Neuronal stem cell (in vitro differentiated cells): ENCODE results near the gene RBMS3.
"Not testable (repeated sequence)": the region's sequence is repeated elsewhere in the genome, so short reads cannot be mapped to it uniquely, and the experiment has no call there.

Source experiments
- DNase-seq: peaks from one replicate; pipeline ENCODE4 v3.0.0-alpha.2; 2013; ENCODE audit warnings: low spot score
- H2AFZ ChIP-seq: one replicate; pipeline ENCODE4 v1.6.1; 2013; ENCODE audit warnings: mild to moderate bottlenecking, low read length, inconsistent platforms
- H2AK5ac ChIP-seq: 2 replicates; pipeline ENCODE4 v1.6.1; 2013; ENCODE audit warnings: low read depth, mild to moderate bottlenecking, inconsistent platforms, low read length, moderate library complexity, mixed read lengths
- H2BK120ac ChIP-seq: 2 replicates; pipeline ENCODE4 v1.6.1; 2013; ENCODE audit warnings: low read depth, mild to moderate bottlenecking, inconsistent platforms, low read length, moderate library complexity, mixed read lengths
- H2BK12ac ChIP-seq: one replicate; pipeline ENCODE4 v1.6.1; 2013; ENCODE audit warnings: low read length, inconsistent platforms
- H2BK15ac ChIP-seq: 2 replicates; pipeline ENCODE4 v1.6.1; 2013; ENCODE audit warnings: mild to moderate bottlenecking, low read length, inconsistent platforms, mixed read lengths
- H2BK5ac ChIP-seq: one replicate; pipeline ENCODE4 v1.6.1; 2013; ENCODE audit warnings: inconsistent platforms, mild to moderate bottlenecking, low read length, moderate library complexity
- H3K14ac ChIP-seq: one replicate; pipeline ENCODE4 v1.6.1; 2013; ENCODE audit warnings: low read length, inconsistent platforms
- H3K18ac ChIP-seq: 2 replicates; pipeline ENCODE4 v1.6.1; 2013; ENCODE audit warnings: low read length, inconsistent platforms
- H3K23ac ChIP-seq: 2 replicates; pipeline ENCODE4 v1.6.1; 2013; ENCODE audit warnings: low read depth, mild to moderate bottlenecking, mixed read lengths, low read length, inconsistent platforms; ENCODE audit not compliant: poor library complexity
- H3K27ac ChIP-seq: replicated peaks from 3 replicates; pipeline ENCODE4 v1.5.1; 2013; ENCODE audit warnings: low read length, inconsistent platforms
- H3K27me3 ChIP-seq, 3 experiments: 2 replicates each; pipeline ENCODE4 v1.6.1; 2013; ENCODE audit warnings: low read length in 3 of 3, mild to moderate bottlenecking in 2 of 3, inconsistent platforms in 1 of 3, low read depth in 1 of 3, mixed read lengths in 1 of 3, moderate library complexity in 1 of 3; ENCODE audit not compliant: control insufficient read depth in 3 of 3, insufficient read depth in 3 of 3
- H3K36me3 ChIP-seq, 2 donors: replicated peaks in 1 of 2; 2 replicates each; pipeline ENCODE4 v1.6.1; 2013; ENCODE audit warnings: low read length in 2 of 2; ENCODE audit not compliant: control insufficient read depth in 2 of 2, insufficient read depth in 2 of 2
- H3K4ac ChIP-seq: 2 replicates; pipeline ENCODE4 v1.6.1; 2013; ENCODE audit warnings: inconsistent platforms, mild to moderate bottlenecking, low read length, moderate library complexity
- H3K4me1 ChIP-seq, 2 donors: 1 replicate in 1 of 2; 2 replicates in 1 of 2; pipeline ENCODE4 v1.6.1; 2013; ENCODE audit warnings: low read length in 2 of 2, low read depth in 1 of 2; ENCODE audit not compliant: control insufficient read depth in 2 of 2, insufficient read depth in 1 of 2
- H3K4me2 ChIP-seq: one replicate; pipeline ENCODE4 v1.6.1; 2013; ENCODE audit warnings: mild to moderate bottlenecking, low read length, inconsistent platforms; ENCODE audit not compliant: insufficient read depth, poor library complexity, severe bottlenecking
- H3K4me3 ChIP-seq, 2 donors: 2 replicates each; pipeline ENCODE4 v1.5.1; 2013; ENCODE audit warnings: low read length in 2 of 2, mild to moderate bottlenecking in 2 of 2, inconsistent platforms in 1 of 2, moderate library complexity in 1 of 2
- H3K79me1 ChIP-seq: one replicate; pipeline ENCODE4 v1.6.1; 2013; ENCODE audit warnings: low read depth, mild to moderate bottlenecking, inconsistent platforms, low read length, moderate library complexity
- H3K9ac ChIP-seq: one replicate; pipeline ENCODE4 v1.6.1; 2013; ENCODE audit warnings: mild to moderate bottlenecking, low read depth, low read length, inconsistent platforms; ENCODE audit not compliant: poor library complexity
- H3K9me3 ChIP-seq, 2 donors: replicated peaks in 1 of 2; 2 replicates each; pipeline versions ENCODE3 to v1.6.1; 2013; ENCODE audit warnings: low read length in 2 of 2, mild to moderate bottlenecking in 2 of 2, inconsistent platforms in 1 of 2, low read depth in 1 of 2, mixed read lengths in 1 of 2, moderate library complexity in 1 of 2; ENCODE audit not compliant: control insufficient read depth in 2 of 2, insufficient read depth in 1 of 2
- H4K8ac ChIP-seq: one replicate; pipeline ENCODE4 v1.6.1; 2013; ENCODE audit warnings: low read depth, mild to moderate bottlenecking, inconsistent platforms, low read length, moderate library complexity
- H4K91ac ChIP-seq: one replicate; pipeline ENCODE4 v1.6.1; 2013; ENCODE audit warnings: low read length, low read depth, mild to moderate bottlenecking, inconsistent platforms; ENCODE audit not compliant: poor library complexity
- WGBS, 2 donors: extraction: QIAGEN DNeasy Blood & Tissue Kit; methylation state at CpG; one replicate each; pipeline ENCODE4 v1.1.7; 2013; ENCODE audit warnings: missing lambda C conversion rate in 2 of 2, mixed read lengths in 1 of 2; ENCODE audit not compliant: insufficient read length in 2 of 2, insufficient replicate concordance in 1 of 2; ENCODE audit errors: extremely low coverage in 2 of 2; 5-methylcytosine and 5-hydroxymethylcytosine counted together

RBMS3 gene

GRCh38 chr3:29808324-29808723 is 527.5 kb downstream of the RBMS3 start:
- DNase-seq, H3K27me3 ChIP-seq, H2AK5ac ChIP-seq, H3K4ac ChIP-seq, H3K27ac ChIP-seq, H3K9ac ChIP-seq, H3K14ac ChIP-seq, H2BK120ac ChIP-seq, H3K4me1 ChIP-seq, H3K18ac ChIP-seq, H4K91ac ChIP-seq, H3K36me3 ChIP-seq, H3K4me2 ChIP-seq, H2AFZ ChIP-seq, H2BK15ac ChIP-seq, H3K9me3 ChIP-seq, H2BK5ac ChIP-seq, H2BK12ac ChIP-seq, H3K79me1 ChIP-seq, H4K8ac ChIP-seq, H3K4me3 ChIP-seq, H3K23ac ChIP-seq: not testable (repeated sequence)
- no CpG with 5 or more reads among the region's 3 CpGs for WGBS, 2 donors

GRCh38 chr3:29822071-29822470 is 541.2 kb downstream of the RBMS3 start:
- Histone ChIP-seq H2BK120ac (no peak overlapping the region), H3K4me3 (no peak overlapping the region), H3K27ac (no peak overlapping the region), H3K27me3 (no peaks in the 10 kb centered on the region), H2AK5ac (no peak overlapping the region), H3K14ac (no peak overlapping the region), H3K9me3 (no peaks in the 10 kb centered on the region), H3K9ac (no peak overlapping the region), H3K23ac (no peak overlapping the region), H2BK12ac (no peak overlapping the region), H2AFZ (no peak overlapping the region), H3K4ac (no peak overlapping the region), H3K79me1 (no peaks in the 10 kb centered on the region), H3K4me2 (no peak overlapping the region), H3K18ac (no peak overlapping the region), H3K4me1 (no peaks in the 10 kb centered on the region), H4K91ac (no peak overlapping the region), H2BK15ac (no peak overlapping the region), H4K8ac (no peak overlapping the region), H2BK5ac (no peak overlapping the region), H3K36me3 (no peaks in the 10 kb centered on the region)
- no peak for DNase-seq

GRCh38 chr3:29823233-29823632 is 542.4 kb downstream of the RBMS3 start:
- Histone ChIP-seq H3K18ac (no peak overlapping the region), H3K27ac (no peak overlapping the region), H3K36me3 (no peaks in the 10 kb centered on the region), H3K4me2 (no peak overlapping the region), H3K4me3 (no peak overlapping the region), H2BK120ac (no peak overlapping the region), H3K9me3 (no peaks in the 10 kb centered on the region), H3K23ac (no peak overlapping the region), H4K8ac (no peak overlapping the region), H3K79me1 (no peaks in the 10 kb centered on the region), H3K4ac (no peak overlapping the region), H2AFZ (no peak overlapping the region), H2BK5ac (no peak overlapping the region), H2BK15ac (no peak overlapping the region), H2BK12ac (no peak overlapping the region), H2AK5ac (no peak overlapping the region), H3K14ac (no peak overlapping the region), H3K4me1 (no peaks in the 10 kb centered on the region), H4K91ac (no peak overlapping the region), H3K9ac (no peak overlapping the region), H3K27me3 (no peaks in the 10 kb centered on the region)
- no CpG with 5 or more reads among the region's 1 CpG for WGBS, 2 donors
- no peak for DNase-seq

- H2BK5ac ChIP-seq: no peak overlapping the region
- H3K4me1 ChIP-seq: no peaks in the 10 kb centered on the region
- H3K23ac ChIP-seq: no peak overlapping the region
- H3K36me3 ChIP-seq: no peaks in the 10 kb centered on the region
- H3K14ac ChIP-seq: no peak overlapping the region
- no peak overlapping the region for H2AFZ ChIP-seq
- H3K4me3 ChIP-seq: no peak overlapping the region
- no peaks in the 10 kb centered on the region for H3K27me3 ChIP-seq
- no peak overlapping the region for H3K18ac ChIP-seq
- H2AK5ac ChIP-seq: no peak overlapping the region
- no peaks in the 10 kb centered on the region for H3K79me1 ChIP-seq
- no peak overlapping the region for H4K91ac ChIP-seq
- no peak overlapping the region for H2BK12ac ChIP-seq
- no peak overlapping the region for H3K4me2 ChIP-seq
- no peak overlapping the region for H3K27ac ChIP-seq
- H2BK15ac ChIP-seq: no peak overlapping the region
- no peak for DNase-seq
- no peak overlapping the region for H3K9ac ChIP-seq
- H3K4ac ChIP-seq: no peak overlapping the region
- H2BK120ac ChIP-seq: no peak overlapping the region
- no peaks in the 10 kb centered on the region for H3K9me3 ChIP-seq
- H4K8ac ChIP-seq: no peak overlapping the region
These were observed 545.8 kb downstream of the RBMS3 start for GRCh38 chr3:29826712-29827111.
